IPS DF 19.7 (cell line): ENCODE data around the gene PLOD3.

Experiments used
- DNase-seq: peaks from one replicate; pipeline ENCODE4 v3.0.0-alpha.2; 2013; ENCODE audit warnings: low read depth, low spot score

The PLOD3 gene

DNA sequence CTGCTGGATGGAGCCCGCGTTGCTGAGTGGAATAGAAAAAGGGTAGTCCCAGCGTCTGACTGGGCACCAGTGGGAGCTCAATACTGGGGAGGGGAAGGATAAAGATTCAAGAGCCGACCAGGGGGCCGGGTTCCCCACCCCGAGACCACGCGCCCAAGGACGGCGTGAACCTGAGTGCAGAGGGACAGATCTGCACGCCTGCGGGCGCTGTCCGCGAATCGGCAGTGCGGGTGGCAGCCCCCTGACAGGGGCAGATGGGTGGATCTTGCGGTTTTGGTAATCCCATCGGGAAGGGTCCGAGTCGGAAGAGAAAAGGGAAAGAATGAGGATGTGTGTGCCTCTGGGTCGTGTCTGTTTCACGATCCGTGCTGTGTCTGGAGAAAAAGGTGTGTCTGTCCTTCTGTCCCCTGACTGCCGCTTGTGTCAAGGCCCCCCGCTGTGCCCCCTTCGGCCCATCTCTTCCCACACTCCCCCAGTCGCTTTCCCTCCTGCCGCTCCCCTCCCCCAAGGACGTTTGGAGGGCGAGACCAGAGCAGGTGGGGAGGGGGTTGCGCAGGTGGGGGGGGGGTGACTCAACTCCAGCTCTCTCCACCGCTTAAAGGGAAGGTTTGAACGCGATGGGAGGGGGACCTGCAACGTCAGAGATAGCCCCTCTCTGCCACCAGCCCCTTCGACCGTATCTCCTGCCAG lies 51.3 kb downstream of the PLOD3 start:
- no peak for DNase-seq

- no peak for DNase-seq
These were observed 52.1 kb downstream of the PLOD3 start, which contains the start of gene VGF for GRCh38 chr7:101165075-101165957. Gene VGF, minus strand, starts transcription at chr7:101165569. Its CDS starts 726 bp downstream, at chr7:101164843.

GRCh38 chr7:101164071-101164840 lies 53.1 kb downstream of the PLOD3 start:
- DNase-seq: no peak

DNA sequence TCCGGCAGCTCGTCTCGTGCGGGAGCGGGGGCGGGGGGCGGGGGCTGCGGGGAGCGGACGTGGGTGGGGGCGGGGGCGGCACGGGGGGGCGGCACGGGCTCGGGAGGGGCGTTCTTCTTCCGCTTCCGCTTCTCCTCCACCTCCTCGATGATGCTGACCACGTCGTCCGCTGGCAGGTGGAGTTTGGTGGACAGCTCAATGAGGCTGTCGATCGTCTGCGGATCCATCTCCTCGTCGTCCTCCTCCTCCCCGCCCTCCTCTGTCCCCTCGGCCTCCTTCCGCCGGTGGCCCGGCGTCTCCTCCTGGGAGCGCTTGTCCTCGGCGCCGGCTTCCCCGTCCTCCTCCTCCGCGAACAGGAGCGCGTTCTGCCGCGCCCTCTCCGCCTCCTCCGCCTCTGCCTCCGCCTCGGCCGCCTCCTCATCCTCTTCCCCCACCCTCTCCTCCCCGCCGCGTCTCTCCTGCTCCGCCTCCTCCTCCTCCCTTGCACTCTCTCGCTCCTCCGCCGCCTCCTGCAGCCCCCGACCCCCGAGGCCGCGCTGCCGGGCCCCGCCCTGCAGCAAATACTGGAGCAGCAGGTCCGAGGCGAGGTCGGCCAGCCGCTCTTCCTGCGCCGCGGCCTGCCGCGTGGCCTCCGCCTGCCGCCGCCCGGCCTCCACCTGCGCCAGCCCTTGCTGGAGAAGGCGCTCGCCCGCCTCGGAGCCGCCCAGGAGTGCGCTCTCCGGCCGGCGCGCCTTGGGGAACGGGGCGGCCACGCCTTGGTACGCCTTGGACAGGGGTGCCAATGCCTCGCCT lies 53.9 kb downstream of the PLOD3 start:
- DNase-seq: no peak

- no peak for DNase-seq
These were observed 54.7 kb downstream of the PLOD3 start for GRCh38 chr7:101162551-101163278.

GRCh38 chr7:101161692-101162471 lies 55.5 kb downstream of the PLOD3 start:
- DNase-seq: no peak

DNA sequence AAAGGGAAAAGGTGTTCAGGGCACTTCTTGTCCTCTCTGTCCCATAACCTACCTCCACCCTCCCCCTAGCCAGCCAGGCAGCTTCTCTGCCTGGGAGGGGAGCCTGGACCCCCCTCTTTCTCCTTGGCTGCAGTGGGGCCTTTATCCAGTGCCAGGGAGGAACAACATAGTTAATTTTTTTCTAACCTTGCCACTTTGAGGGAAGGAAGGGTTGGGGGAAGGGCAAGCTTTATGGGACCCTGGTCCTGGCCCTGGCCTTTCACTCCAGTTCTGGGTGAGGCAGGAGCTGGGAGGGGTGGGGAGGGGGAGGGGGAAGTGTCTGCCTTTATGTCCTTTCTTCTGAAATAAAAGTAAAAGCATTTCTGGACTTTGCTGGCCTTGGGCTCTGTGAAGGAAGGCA lies 56.5 kb downstream of the PLOD3 start:
- no peak for DNase-seq

DNA sequence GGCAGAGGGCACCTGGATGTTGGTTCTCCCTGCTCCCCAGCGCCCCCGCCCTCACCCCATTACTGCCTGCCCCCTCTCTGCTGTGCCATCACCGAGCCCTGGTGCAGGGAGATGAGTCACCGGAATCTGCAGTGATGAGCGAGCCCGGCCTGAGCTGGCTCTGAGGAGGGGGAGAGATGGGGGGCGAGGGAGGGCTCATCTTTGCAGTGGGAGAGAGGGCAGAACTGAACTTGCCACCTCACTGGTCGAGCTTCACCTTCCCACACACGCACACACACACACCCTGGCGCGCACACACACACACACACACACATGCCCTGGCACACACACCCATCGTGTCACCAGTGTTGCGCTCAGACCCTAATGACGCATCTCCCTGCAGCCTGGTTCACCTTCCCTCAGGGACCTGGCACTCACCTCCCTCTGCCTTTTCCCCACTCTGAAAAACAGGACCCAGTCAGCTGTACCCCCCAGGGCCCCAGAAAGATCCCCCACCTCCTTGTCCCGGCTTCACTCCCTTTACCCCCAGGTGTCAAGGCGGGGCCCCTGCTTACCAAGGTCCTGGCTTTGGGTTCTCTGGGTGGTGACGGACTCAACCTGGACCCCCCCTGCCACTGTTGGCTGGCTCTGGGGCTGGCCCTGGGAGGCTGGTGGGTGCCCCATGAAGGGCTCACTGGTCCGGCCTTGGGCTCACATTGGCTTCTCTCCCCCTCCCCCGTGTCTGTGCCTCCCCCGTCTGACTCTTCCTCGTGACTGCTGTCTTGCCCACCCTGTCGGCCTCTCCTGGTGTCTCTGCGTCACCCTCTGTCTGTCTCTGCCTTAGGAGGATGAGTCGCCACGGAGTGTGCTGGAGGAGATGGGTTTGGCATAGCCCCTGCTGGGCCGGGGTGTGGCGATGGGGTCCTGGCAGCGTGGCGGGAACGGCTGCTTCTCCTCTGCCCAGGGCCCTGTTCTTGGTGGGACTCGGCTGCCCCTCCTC lies 57.4 kb downstream of the PLOD3 start:
- no peak for DNase-seq

- no peak for DNase-seq
These were observed 60.4 kb downstream of the PLOD3 start for GRCh38 chr7:101156866-101157589.

DNA sequence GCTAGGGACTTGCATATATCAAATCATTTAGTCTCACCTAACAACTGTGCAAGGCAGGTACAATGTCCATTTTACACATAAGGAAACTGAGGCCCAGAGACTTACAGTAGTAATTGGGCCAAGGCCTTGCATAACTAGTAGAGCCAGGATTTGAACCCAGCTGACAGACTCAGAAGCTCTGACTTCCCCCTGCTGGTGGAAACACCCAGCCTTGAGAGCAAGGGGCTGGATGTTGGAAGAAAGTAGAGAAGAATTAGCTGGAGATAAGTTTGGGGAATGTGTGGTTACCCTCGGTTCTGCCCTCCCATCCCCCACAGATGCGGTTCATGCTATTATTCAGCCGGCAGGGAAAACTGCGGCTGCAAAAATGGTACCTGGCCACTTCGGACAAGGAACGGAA lies 61.1 kb downstream of the PLOD3 start:
- DNase-seq: no peak
